ENCODE data around the gene HIVEP3. TPM values are rescaled to one million over a fixed set of nuclear protein-coding genes. Genes with fewer than 3 reads are reported as not detected.

HIVEP3 gene
- total RNA-seq, 4 donors from 2014 or later: 4.2 to 6.5 (median 4.7) TPM

DNA sequence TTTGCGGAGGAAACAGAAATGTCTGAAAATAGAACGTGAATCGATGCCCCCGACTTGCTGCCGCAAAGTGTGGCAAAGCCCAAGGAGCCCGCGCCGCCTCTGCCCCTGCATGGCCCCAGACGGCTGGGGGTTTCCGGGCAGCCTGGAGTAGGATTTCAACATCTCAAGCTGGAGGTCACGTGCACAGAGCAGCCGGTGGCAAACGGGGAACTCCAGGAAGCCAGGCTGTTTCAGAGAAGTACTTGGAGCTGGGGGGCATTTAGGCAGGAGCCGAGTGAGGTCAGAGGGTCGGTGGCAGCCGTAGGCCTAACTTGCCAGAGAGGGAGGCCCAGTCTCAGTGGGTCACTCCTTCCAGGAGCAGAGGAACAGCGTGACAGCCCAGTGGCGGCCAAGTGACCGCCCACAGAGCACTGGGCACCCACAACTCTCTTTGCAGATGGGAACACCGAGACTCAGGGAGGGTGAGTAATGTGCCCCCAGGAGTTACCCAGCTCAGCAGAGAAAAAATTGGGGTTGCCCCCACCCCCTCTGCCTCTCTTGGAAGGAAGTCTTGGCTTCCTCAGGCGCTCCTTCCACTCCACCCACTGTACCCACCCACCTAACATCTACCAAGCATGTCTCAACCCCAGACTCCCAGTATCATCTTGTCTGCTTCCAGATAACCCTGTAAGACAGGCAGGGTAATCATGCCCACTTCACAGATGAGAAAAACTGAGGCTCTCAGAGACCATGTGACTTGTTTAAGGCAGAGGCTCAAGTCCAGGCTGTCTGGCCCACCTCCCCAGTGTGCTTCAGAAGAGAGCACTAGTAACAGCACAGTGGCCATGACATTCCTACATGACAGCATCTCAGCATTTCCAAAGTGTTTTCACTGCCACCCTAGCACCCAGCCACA is 179.4 kb downstream of the HIVEP3 start:
- WGBS, 2 donors: 32% methylated on average over 19 to 21 of the region's 21 CpGs
- H3K36me3 ChIP-seq: no peaks in the 10 kb centered on the region
- TF ChIP-seq POLR2A (IDR thresholded peaks at IDR 0.05) (no peak), EP300 (IDR thresholded peaks at IDR 0.05) (peak in 1 of 2 donors; percentile 86)
- TF ChIP-seq, protein P1, sequence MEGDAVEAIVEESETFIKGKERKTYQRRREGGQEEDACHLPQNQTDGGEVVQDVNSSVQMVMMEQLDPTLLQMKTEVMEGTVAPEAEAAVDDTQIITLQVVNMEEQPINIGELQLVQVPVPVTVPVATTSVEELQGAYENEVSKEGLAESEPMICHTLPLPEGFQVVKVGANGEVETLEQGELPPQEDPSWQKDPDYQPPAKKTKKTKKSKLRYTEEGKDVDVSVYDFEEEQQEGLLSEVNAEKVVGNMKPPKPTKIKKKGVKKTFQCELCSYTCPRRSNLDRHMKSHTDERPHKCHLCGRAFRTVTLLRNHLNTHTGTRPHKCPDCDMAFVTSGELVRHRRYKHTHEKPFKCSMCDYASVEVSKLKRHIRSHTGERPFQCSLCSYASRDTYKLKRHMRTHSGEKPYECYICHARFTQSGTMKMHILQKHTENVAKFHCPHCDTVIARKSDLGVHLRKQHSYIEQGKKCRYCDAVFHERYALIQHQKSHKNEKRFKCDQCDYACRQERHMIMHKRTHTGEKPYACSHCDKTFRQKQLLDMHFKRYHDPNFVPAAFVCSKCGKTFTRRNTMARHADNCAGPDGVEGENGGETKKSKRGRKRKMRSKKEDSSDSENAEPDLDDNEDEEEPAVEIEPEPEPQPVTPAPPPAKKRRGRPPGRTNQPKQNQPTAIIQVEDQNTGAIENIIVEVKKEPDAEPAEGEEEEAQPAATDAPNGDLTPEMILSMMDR (IDR thresholded peaks at IDR 0.05): no peak
- peak; percentile 62 to 74 for DNase-seq (ENCODE audit: low spot score in 2 of 2)
- H3K9me3 ChIP-seq: no peaks in the 10 kb centered on the region
- peaks cover 0 to 32% (median 20%) of the 10 kb centered on the region in 4 donors for H3K4me1 ChIP-seq
- peak overlapping the region in 3 of 4 donors; percentile 13 to 14 (median 13) for H3K4me3 ChIP-seq
- peak overlapping the region in 3 of 4 donors; percentile 1 to 64 (median 40) for H3K27ac ChIP-seq
- H3K27me3 ChIP-seq: no peaks in the 10 kb centered on the region

DNA sequence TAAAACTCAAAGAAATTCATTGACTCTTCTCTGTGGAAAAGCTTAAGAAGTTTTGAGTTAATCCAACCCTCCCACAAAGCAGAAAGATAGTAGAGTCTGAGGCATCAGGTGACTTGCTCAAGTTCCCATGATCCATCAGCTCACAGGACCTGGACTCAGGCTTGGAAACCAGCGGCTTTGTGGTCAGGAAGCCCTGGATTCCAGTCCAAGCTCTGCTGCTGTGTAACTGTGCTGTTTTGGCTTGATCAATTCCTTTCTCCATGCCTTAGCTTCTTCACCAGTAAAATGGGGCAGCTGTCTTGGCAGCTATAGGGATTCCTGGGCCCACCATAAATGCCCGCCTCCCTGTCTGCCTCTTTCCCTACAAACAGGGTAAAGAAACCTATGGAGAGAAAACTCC is 180.2 kb downstream of the HIVEP3 start:
- Histone ChIP-seq H3K9me3 (no peaks in the 10 kb centered on the region), H3K4me1 (peaks cover 0 to 32% (median 20%) of the 10 kb centered on the region in 4 donors), H3K36me3 (no peaks in the 10 kb centered on the region), H3K4me3 (peak overlapping the region in 1 of 4 donors; percentile 14), H3K27ac (peak overlapping the region in 2 of 4 donors; percentile 1 to 64), H3K27me3 (no peaks in the 10 kb centered on the region)
- WGBS, 2 donors: 93 to 95% methylated on average over 2 of the region's 2 CpGs
- no peak for TF ChIP-seq EP300 (IDR thresholded peaks at IDR 0.05)
- no peak for TF ChIP-seq POLR2A (IDR thresholded peaks at IDR 0.05)
- TF ChIP-seq, protein P1 (IDR thresholded peaks at IDR 0.05): no peak
- no peak for DNase-seq (ENCODE audit: low spot score in 2 of 2)

DNA sequence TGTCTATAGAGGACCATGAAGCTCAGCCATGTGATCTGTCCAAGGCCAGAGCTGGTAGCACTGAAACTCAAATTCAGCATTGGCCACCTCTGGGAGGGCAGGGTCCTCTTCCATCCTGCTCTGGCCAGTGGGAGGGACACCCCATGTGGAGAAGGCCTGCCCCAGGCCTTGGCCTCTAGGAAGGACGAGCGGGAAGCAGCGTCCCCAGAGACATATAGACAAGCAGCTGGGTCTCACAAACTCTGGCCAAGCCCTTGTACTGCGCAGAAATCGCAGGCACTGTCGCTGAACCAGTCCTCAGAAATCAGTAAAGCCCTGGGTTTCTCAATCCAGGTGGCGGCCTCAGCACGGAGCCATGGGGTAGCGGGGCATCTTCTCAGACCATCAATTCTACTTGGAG is 180.7 kb downstream of the HIVEP3 start:
- TF ChIP-seq EP300 (IDR thresholded peaks at IDR 0.05) (no peak), POLR2A (IDR thresholded peaks at IDR 0.05) (no peak)
- TF ChIP-seq, protein P1 (IDR thresholded peaks at IDR 0.05): no peak
- Histone ChIP-seq H3K27ac (no peak overlapping the region), H3K4me1 (peaks cover 0 to 32% (median 20%) of the 10 kb centered on the region in 4 donors), H3K9me3 (no peaks in the 10 kb centered on the region), H3K27me3 (no peaks in the 10 kb centered on the region), H3K36me3 (no peaks in the 10 kb centered on the region), H3K4me3 (no peak overlapping the region)
- WGBS, 2 donors: 87 to 100% methylated on average over 6 to 9 of the region's 9 CpGs
- no peak for DNase-seq (ENCODE audit: low spot score in 2 of 2)

DNA sequence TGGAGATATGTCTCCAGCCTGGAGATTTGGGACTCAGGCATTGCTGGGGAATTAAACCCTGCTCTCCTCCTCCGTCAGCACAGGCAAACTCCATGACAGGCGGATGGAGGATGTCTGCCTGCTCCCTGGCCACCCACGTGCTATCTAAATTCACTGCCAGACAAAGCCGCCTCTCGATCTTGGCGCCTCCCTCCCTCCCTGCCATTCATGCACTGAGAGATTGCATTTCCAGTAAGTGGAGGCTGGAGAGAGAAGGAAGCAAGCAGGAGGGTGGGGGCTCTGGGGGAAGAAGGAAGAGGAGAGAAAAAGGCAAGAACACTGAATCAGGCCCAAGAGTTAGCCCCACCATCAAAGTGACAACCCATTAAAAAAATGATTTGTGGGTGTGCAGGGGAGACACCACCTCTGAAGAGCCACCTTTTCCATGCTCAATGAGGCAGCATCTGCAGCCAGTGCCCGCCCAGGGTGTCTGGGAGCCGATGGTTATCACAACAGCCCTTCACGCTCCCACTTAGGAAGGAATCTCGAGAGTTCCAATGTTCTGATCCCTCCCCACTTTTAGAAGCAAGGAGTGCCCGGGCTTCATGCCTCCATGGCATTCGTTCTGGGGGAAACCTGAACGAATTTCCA is 183.0 kb downstream of the HIVEP3 start:
- Histone ChIP-seq H3K36me3 (no peaks in the 10 kb centered on the region), H3K4me3 (no peak overlapping the region), H3K27me3 (no peaks in the 10 kb centered on the region), H3K9me3 (no peaks in the 10 kb centered on the region), H3K4me1 (peaks cover 0 to 32% (median 20%) of the 10 kb centered on the region in 4 donors), H3K27ac (no peak overlapping the region)
- no peak for TF ChIP-seq POLR2A (IDR thresholded peaks at IDR 0.05)
- no peak for TF ChIP-seq EP300 (IDR thresholded peaks at IDR 0.05)
- TF ChIP-seq, protein P1 (IDR thresholded peaks at IDR 0.05): no peak
- WGBS, 2 donors: 51 to 52% methylated on average over 13 of the region's 13 CpGs
- DNase-seq (ENCODE audit: low spot score in 2 of 2): no peak

DNA sequence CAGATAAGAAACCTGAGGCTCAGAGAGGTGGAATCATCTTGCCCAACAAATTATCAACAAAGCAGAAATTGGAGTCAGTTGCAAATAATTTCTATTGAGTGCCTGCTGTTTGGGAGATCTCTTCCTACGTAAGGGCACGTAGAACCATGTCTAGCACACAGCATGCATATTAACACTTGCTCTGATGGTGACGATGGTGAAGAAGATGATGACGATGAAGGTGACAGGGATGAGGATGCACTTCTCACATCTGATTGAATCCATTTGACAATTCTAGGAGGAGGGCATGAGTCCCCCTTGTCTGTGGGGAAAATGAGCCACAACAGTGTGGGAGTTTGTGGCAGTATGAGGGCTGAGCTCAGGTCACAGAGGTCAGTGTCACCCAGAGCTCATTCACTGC is 183.6 kb downstream of the HIVEP3 start:
- peaks cover 0 to 32% (median 18%) of the 10 kb centered on the region in 4 donors for H3K4me1 ChIP-seq
- no peak for TF ChIP-seq EP300 (IDR thresholded peaks at IDR 0.05)
- TF ChIP-seq, protein P1 (IDR thresholded peaks at IDR 0.05): no peak
- TF ChIP-seq POLR2A (IDR thresholded peaks at IDR 0.05): no peak
- H3K9me3 ChIP-seq: no peaks in the 10 kb centered on the region
- DNase-seq (ENCODE audit: low spot score in 2 of 2): no peak
- no peaks in the 10 kb centered on the region for H3K36me3 ChIP-seq
- no peaks in the 10 kb centered on the region for H3K27me3 ChIP-seq
- no peak overlapping the region for H3K4me3 ChIP-seq
- 80 to 90% methylated on average over 4 of the region's 4 CpGs for WGBS, 2 donors
- H3K27ac ChIP-seq: no peak overlapping the region

Measured in tibial nerve (tissue), 4 donors.